NCI-H2029 (cell line): ENCODE data around the gene DOK5.

ENCODE experiments used
- DNase-seq: peaks from one replicate; lab custom pipeline; 2025; lab: John Stamatoyannopoulos, UW

DOK5 gene

GRCh38 chr20:54646156-54646517 lies 170.7 kb downstream of the DOK5 start:
- DNase-seq, result no peak

- no peak for DNase-seq
Observed at GRCh38 chr20:54648421-54649142, 173.2 kb downstream of the DOK5 start.

GRCh38 chr20:54649511-54649962 lies 174.1 kb downstream of the DOK5 start:
- peak; percentile 42 for DNase-seq

- DNase-seq, result no peak
Observed at GRCh38 chr20:54650052-54650719, 174.8 kb downstream of the DOK5 start.

- no peak for DNase-seq
Observed at GRCh38 chr20:54651252-54651651, 175.9 kb downstream of the DOK5 start.

GRCh38 chr20:54654450-54654849 lies 179.1 kb downstream of the DOK5 start:
- DNase-seq, result no peak

GRCh38 chr20:54657268-54657826 lies 182.0 kb downstream of the DOK5 start:
- DNase-seq, result no peak

- DNase-seq, result no peak
Observed at GRCh38 chr20:54658525-54658924, 183.1 kb downstream of the DOK5 start.

- DNase-seq, result no peak
Observed at GRCh38 chr20:54661265-54661664, 185.9 kb downstream of the DOK5 start.

- DNase-seq, result no peak
Observed at GRCh38 chr20:54661880-54662465, 186.6 kb downstream of the DOK5 start.

GRCh38 chr20:54665812-54666211 lies 190.4 kb downstream of the DOK5 start:
- no peak for DNase-seq

GRCh38 chr20:54668271-54669039 lies 193.1 kb downstream of the DOK5 start:
- no peak for DNase-seq

GRCh38 chr20:54669040-54669363 lies 193.6 kb downstream of the DOK5 start:
- no peak for DNase-seq

GRCh38 chr20:54678253-54678652 lies 202.9 kb downstream of the DOK5 start:
- DNase-seq, result no peak

- DNase-seq, result no peak
Observed at GRCh38 chr20:54680439-54680838, 205.0 kb downstream of the DOK5 start.

GRCh38 chr20:54680872-54681619 lies 205.7 kb downstream of the DOK5 start:
- DNase-seq, result no peak

GRCh38 chr20:54681869-54682268 lies 206.5 kb downstream of the DOK5 start:
- DNase-seq, result no peak

GRCh38 chr20:54688476-54688875 lies 213.1 kb downstream of the DOK5 start:
- DNase-seq, result no peak

- DNase-seq, result no peak
Observed at GRCh38 chr20:54690323-54690722, 214.9 kb downstream of the DOK5 start.

GRCh38 chr20:54691327-54691726 lies 215.9 kb downstream of the DOK5 start:
- DNase-seq, result no peak

GRCh38 chr20:54692168-54692887 lies 216.9 kb downstream of the DOK5 start:
- no peak for DNase-seq
